Kidney tubule cell (primary cell): ENCODE results near the gene RAP1GAP2.

ENCODE experiments used
- DNase-seq: peaks from one replicate; pipeline ENCODE4 v3.0.0-alpha.2; 2018; ENCODE audit warnings: low spot score

The RAP1GAP2 gene

DNA sequence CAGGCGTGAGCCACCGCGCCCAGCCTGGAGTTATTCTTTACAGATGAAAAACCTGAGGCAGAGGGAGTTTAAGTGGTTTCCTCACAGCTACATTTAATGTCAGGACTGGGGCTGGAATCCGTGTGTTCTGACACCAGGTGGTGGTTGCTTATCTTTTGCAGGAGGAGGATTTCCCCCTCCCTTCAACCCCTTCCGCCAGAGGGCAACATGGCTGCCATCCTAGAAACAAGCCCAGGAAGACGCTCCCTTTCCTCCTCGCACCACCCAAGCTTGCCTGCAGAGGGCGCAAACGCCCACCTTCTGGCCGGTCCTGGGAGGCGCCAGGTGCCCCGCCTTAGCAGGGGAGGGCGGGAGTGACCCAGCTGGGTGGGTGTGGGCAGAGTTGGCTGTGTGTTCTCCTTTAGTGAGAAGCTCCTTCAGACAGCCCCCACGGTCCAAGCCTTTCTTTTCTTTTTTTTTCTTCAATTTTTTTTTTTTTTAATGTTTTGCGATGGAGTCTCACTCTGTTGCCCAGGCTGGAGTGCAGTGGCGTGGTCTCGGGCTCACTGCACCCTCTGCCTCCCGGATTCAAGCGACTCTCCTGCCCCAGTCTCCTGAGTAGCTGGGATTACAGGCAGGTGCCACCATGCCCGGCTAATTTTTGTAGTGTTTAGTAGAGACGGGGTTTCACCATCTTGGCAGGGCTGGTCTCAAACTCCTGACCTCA, 9.9 kb upstream of the RAP1GAP2 start:
- DNase-seq = peak; percentile 87

DNA sequence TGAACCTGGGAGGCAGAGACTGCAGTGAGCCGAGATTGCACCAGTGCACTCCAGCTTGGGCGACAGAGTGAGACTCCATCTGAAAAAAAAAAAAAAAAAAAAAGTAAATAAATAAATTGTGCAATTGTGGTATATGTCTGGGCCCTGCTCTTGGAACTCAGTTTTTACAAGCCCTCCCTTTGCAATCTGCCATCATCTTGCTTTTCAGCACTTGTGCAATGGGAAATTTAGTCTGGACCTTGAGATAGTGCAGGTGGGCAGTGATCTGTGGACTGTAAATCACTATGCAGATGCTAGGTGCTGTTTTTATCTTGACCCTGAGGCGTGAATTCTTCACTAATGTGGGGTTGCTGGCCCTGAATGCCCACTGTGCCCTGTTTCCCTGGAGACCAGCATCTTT, 6.5 kb upstream of the RAP1GAP2 start:
- no peak for DNase-seq

DNA sequence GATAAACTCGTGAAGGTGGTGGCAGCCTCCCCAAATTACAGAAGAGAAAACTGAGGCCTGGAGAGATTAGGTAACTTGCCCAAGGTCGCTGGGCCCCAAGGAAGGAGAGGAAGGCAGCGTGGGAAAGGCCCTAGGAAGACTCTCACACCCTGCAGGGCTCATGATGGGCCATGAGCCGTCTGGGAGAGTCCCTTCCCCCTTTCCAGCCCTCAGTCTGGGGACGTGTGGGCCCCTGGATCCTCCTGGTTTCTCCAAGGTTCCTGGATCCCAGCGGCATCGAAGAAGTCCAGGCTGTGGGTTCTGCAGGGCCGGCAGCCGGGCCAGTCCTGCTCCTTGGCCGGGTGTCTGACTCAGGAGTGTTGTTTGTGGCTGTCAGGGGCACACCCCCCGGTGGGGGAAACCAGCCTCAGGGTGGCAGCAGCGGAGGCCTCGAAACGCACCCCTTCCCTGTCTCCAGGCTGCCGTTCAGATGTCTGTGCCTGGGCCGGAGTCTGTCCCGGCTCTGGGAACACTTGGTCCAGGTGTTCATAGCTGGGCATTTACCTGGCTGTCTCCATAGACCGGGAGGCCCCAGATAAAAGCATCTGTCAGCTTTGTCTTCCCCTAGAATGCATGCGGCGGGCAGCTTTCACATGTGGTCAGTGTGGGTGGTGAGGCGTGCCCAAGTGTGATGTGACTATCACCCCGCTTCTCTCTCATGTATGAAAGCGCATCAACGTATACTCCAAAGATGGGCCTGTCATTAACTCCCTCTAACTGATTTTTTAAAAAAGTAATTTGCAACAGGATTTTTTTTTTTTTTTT, 3.7 kb upstream of the RAP1GAP2 start:
- no peak for DNase-seq

DNA sequence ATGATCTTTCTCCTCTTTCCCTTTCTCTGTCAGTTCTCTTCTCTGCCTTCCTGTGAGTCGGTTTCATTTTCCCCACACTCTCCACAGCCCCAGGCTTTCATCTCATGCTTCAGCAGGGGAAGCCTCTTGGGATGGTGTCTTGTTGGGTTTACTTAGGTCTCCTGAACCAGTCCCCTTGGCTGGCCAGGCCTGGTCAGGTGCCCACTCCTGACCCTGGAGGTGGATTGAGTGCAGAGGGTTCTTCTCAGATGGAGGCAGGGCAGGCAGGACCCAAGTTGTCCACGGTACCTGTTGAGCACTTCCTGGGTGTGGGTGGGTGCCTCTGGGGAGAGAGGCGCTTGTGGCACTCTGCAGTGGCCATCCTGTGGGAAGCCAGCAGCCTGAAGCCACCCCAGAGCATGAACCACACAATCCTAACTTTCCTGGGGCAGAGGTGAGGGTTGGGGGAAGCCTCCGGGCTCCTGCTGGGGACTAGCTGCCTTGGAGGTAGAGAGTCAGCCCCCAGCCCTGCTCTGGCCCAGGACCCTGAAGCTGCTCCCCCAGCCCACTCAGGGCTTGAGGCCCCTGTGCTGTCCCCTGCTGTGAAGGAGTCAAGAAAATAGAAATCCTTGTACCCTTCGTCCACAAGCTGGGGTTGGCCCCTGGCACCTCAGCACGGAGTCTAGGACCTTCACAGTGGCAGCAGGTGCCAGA, 2.0 kb upstream of the RAP1GAP2 start:
- no peak for DNase-seq

DNA sequence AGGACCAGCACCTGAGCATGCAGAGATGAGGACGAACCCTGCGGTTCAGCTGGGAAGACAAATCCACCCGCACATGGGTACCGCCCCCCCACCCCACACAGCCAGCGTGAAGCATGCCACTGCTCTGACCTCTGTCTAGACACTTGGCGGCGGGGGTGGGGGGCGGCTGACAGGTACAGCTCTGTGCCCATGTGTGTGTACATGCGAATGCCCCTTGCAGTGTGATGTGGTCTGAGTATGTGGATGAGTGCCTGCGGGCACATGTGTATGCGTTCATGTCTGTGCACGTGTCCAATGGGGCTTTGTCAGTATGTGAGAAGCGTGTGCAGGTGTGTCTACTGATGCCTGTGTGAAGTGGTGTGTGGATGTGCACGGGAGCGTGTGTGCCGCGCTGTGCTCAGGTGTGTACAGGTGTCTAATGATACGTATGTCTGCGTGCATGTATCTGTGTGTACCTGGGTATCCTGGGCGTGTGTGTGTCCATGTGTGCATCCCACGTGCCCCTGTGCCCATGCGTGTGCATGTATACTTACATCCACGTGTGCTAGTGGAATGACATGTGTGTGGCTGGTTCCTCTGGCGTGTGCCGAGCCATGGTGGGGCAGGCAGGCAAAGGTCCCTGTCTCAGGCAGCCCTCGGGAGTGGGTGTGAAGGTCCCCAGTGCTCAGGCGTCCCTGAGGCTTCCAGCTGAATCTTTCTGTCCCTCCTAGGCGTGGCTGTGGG, 636 bp upstream of the RAP1GAP2 start:
- no peak for DNase-seq

DNA sequence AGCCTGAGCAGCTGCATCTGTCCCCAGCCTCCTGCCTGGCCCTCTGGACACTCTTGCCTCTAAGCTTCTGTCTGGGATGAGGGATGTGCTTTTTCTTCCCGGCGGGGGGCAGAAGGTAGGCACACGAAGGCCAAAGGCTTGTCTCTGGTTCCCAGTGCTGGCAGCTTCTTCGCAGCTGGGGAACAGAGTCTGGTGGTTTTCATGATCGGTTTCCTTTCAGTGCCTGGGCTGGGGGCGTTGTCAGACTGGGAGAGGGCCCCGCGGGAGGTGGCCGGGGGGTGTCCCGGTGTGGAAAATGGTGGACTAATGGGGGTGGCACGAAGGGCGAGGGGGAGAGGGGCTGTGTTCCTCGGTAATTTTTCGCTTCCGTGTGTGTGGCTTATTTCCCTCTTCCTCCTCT, 988 bp downstream of the RAP1GAP2 start:
- DNase-seq = no peak

DNA sequence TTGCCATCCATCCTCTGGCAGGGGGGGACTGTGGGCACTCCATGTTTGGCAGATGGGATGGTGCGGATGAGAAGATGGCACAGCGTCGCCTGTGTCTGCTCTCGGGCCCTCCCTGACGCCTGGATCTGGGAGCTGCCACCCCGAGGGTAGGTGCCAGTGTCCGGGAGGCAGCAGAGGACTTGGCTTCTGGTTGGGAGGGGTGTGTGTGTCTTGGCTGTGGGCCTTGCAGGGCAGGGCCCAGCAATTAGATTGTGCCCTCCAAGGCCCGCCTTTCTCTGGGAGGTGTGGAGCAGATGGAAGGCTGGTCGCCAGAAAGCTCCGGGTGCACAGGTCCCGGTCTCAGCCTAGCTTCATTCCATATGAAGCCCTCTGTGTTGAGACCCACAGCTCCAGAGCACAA, 1.4 kb downstream of the RAP1GAP2 start:
- no peak for DNase-seq

DNA sequence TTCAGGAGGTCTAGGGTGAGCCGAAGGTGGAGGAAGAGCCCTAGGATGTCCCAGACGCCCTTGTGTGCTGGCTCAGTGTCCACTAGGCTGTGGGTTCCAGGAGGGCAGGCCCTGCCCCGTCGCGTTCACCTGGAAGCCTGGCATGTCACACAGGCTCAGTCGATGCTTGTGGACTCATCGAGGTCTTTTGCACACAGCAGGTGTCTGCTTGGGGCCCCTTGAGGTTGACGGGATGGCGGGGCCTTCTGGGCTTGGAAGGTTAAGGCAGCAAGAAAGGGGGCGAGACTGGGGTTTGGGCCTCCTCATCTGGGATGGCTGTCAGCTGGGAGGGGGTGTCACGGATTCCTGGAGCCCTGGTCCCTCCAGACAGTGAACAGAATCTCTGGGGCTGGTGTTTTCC, 1.9 kb downstream of the RAP1GAP2 start:
- DNase-seq = no peak

DNA sequence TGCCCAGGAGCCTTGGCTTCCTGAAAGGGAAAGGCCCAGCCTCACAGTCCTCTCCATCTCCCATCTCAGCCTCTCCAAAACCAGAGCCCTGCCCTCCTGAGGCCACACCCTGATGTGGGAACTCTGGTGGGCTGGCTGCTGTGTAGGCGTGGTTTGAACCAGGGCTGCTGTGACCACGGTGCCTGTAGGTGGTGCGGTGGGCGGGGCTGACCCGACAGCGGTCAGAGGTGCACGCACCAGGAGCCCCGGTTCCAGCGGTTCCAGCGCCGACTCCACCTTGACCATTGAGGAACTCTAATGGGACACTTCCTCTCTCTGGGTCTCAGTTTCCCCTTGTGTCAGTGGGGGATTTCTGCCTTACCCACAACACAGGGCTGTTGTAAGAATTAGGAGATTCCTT, 2.4 kb downstream of the RAP1GAP2 start:
- DNase-seq = no peak

DNA sequence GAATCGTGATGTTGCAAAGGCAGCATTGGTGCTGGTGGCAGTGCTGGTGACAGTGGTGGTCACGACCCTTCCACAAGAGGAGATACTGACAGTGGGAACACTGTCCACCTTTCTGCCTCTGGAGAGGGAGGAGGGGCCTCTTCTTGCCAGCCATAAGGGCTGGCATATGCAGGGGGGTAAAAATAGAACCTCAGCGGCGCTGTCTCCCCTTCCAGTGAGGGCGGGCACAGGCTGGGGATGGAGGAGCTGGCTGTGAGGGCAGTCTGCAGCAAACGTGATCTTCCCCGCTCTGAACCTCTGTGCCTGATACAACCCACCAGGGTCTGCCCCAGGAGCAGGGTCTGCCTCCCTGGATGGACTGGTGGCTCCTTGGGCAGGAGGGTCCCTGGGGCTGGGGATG, 3.4 kb downstream of the RAP1GAP2 start:
- no peak for DNase-seq

DNA sequence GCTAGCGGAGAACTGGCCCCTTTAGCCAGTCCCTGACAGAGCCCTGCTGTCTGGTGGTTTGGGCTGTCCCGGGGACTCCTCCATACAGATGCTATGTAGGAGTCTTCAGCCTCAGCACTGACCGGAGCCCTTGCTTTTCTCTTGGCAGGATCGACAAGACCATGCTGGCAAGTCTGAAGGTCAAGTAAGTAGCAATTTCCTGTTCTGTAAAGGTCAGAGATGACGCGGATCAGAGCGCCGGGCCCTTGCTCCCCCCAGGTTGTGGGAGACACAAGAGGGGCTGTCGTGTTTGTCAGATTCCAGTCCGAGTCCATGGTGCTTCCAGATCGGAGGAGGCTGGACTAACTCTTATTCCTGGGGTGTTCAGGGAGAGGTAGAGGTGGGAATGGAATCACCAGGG, 4.1 kb downstream of the RAP1GAP2 start:
- no peak for DNase-seq

DNA sequence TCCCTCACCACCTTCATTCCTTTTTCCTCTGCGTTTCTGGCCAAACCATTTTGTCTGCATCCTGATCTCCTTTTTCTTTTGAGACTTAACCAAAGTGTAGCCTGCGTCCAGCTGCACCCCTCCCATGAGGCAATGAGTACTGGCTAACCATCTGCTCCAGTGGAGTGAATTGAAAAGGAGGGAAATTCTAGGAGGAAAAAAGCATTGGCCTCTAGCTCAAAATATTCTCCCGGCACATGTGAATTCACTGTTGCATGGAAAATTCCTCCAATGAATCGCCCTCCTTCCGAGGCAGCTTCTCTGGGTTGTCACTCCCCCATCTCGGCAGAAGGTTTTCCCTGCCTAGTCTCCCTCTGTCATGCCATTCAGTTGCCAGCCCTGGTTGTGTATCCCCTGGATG, 5.6 kb downstream of the RAP1GAP2 start:
- DNase-seq = no peak

DNA sequence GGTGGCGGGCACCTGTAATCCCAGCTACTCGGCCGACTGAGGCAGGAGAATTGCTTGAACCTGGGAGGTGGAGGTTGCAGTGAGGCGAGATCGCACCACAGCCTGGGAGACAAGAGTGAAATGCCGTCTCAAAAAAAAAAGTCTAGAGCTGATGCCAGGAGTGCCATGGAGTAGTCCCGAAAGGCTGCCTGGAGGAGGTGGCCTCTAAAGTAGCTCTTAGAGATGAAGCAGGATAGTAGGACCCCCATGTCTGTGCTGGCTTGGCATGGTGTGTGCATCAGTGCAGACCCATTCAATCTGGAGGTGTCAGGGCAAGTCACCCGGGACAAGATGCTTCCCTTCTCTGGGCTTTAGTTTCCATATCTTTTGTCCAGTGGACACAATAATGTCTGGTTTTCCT, 6.3 kb downstream of the RAP1GAP2 start:
- no peak for DNase-seq

DNA sequence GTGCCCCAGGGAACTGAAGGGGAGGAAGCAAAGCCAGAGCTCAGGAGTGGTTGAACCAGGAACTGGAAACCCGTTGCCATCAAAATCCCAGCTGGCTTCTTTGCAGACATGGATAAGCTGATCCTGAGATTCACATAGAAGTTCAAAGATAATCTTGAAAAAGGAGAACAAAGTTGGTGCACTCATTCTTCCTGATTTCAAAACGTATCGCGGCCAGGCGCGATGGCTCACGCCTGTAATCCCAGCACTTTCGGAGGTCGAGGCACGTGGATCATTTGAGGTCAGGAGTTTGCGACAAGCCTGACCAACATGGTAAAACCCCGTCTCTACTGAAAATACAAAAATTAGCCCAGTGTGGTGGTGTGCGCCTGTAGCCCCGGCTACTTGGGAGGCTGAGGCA, 7.1 kb downstream of the RAP1GAP2 start:
- DNase-seq = no peak

DNA sequence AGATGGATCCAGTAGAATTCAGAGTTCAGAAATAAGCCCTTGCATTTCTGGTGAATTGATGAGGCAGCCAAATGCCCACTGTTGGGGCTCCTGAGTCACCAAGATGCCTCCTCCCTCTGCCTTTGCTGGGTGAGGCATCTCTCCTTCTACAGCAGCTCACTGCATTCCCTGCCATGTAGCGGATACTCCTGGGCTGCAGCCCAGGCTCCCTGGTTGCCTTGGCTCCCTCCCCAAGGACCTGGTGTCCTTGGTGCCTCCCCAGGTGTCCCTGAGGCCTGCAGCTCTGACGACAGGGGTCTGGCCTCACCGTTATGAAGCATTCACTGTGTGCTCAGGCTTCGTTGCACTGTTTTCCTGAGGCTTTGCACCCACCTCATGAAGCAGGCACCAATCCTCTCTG, 7.7 kb downstream of the RAP1GAP2 start:
- DNase-seq = no peak

DNA sequence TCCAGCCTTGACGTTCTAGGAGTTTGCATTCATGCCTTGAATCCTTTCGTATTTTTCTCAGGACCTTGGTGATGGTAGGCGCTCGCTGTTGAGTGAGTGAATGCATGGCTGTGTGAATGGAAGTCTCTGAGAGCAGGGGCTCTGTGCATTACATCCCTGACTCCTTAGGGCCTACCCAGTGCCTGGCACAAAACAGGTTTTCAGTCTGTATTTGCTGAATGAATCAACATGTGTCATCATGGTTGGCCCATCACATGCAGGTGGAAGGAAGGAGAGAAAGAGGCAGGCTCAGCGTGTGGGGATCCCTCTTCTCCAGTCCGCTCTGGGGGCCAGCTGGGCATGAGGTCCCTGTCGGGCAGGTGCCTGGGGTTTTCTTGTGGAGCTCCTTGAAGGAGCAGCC, 8.7 kb downstream of the RAP1GAP2 start:
- no peak for DNase-seq

DNA sequence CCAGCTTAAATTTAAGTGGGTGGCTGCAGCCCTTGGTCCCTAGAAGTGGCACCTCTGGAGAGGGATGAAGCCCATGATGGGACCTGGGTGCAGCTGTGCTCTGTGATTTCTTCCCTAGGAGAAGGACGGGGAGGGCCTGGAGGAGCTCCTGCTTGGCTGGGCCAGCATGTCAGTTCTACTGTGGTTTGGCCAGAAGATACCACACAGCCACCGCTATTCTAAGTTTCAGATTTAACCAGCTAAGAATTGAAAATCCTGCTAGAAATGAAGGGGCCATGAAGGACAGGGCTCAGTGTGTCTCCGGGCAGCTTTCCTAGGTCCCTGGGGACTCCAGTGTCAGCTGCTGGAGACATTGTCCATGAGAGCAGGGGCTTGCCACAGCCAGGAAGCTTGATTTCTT, 9.7 kb downstream of the RAP1GAP2 start:
- DNase-seq = no peak

DNA sequence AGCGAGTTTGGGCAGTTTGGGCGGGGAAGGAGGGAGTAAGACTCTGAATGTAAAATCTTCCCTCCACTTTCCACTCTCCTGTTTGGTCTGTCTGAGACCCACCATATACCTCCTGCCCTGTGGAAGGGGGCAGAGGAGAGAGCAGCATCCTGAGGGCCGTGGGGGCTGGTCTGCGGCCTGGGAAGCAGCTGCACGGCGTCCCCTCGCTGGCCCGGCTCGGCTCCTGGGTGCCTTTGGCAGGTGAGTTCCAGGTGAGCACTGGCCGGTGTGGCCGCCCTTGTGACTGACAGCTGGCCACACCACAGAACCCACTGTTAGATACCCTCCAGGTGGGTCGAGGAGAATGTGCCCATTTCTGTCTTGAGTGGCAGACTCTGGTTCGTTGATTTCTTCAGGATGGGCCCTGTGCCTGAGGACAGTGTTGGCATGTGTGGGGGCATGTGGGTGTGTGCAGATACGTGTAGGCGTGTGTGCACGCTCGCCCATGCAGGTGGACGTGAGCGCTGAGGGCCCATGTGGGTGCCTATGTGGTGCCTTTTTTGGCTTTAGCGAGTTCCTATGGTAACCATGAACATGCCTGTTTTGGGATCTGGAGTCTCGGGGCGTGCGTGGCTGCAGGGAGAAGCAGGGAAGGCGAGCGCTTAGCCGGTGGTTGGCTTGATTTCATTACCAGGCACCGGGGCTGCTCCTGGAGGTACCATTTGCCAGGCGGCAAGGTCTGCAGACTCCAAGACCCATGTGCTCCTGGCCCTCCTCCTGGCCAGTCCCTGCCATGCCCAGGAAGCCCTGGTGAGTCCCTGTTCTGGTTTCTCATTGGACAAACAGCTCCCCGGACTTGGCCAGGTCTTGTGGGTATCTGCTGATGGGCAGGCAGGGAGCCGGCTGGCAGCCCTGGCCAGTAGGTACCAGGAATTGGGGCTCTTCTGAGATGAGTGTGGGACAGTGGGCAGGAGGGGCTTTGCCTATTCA, 12.4 kb downstream of the RAP1GAP2 start:
- no peak for DNase-seq

DNA sequence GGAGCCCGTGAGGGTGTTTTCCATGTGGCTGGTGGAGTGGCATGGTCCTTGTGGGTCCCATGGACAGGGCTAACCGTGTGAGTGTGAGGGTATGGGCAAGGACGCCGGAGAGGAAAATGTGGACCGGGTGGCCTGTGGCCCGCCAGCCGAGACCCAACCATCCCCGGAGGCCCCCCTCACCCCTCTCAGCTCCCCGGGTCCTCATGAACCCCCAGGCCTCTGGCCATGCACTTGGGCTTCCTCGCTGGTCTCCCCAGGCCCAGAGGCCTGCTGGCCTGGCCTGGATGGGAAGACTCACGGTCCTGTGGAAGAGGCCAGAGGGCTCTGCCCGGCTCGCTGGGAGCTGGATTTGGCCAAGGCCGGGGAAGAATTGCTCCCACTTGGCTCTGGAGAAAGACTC, 13.1 kb downstream of the RAP1GAP2 start:
- no peak for DNase-seq

DNA sequence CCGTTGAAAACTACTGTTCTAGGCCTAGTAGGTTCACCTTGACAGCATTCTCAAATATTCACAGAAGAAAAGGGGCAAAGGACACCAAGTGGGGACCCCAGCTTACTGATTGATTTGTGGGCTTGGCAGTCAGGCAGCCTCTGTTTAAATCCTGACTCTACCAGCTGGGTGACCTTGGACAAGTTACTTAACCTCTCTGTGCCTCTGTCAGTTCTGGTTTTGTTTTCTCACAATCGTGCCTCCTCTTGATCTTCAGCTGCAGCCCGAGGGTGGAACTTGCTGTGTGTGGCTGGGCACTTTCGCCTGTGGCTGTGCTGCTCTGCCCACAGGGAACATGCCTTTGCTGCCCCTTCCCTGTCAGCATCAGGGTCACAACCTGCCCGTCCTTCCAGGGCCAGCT, 17.8 kb downstream of the RAP1GAP2 start:
- no peak for DNase-seq
